Fibroblast of lung (primary cell): ENCODE measurements around the gene OLIG3.

Experiments used
- CTCF ChIP-seq, 2 donors: IDR thresholded peaks in 1 of 2; conservative IDR thresholded peaks in 1 of 2; 1 replicate in 1 of 2; 2 replicates in 1 of 2; pipeline ENCODE4 v1.5.1; 2011 to 2012; ENCODE audit warnings: low read length in 2 of 2, control low read depth in 1 of 2, inconsistent platforms in 1 of 2, low read depth in 1 of 2, mild to moderate bottlenecking in 1 of 2
- EZH2 ChIP-seq: IDR thresholded peaks from 2 replicates; pipeline ENCODE4 v1.5.1; 2012; ENCODE audit warnings: low read length, control low read depth, mild to moderate bottlenecking; ENCODE audit errors: missing control alignments

- TF ChIP-seq CTCF (conservative IDR thresholded peaks at IDR 0.05 in 1 of 2, IDR thresholded peaks at IDR 0.05 in 1 of 2; ENCODE audit: low read depth in 1 of 2, low read length in 2 of 2) (no peak), EZH2 (peak; percentile 86)
Observed at GRCh38 chr6:137495703-137496336, 1.6 kb upstream of the OLIG3 start.
